Omental fat pad (tissue), 4 donors: ENCODE measurements around the gene SLC16A4. TPM values are rescaled to one million over a fixed set of nuclear protein-coding genes. Genes with fewer than 3 reads are reported as not detected.

Experiments used
- ATAC-seq: fragments of 150-250 bp; one replicate; pipeline ENCODE4 v1.9.1; 2016; ENCODE audit warnings: mild to moderate bottlenecking, moderate library complexity; ENCODE audit not compliant: low FRiP score
- DNase-seq: peaks from one replicate; pipeline ENCODE4 v3.0.0-alpha.2; 2019; ENCODE audit warnings: low spot score
- CTCF ChIP-seq, 3 donors: fragments of 450-650 bp; IDR thresholded peaks; one replicate each; pipeline ENCODE4 v1.5.1; 2016 to 2017; ENCODE audit warnings: antibody characterized with exemption in 3 of 3, mild to moderate bottlenecking in 3 of 3, moderate library complexity in 2 of 3
- total RNA-seq, 4 donors: library from RNA; depleted of rRNA; stranded (reverse); fragments of >200 nt; gene quantifications; one replicate each; pipeline ENCODE4 v1.1.0, GENCODE V29; 2016

Gene SLC16A4
- total RNA-seq, 4 donors from 2014 or later, result 9.1 to 19.8 (median 9.7) TPM

- DNase-seq (no peak), ATAC-seq (peak; percentile 44)
- TF ChIP-seq CTCF (IDR thresholded peaks at IDR 0.05), result no peak
Observed at GRCh38 chr1:110383251-110383990, 7.4 kb downstream of the SLC16A4 start.

GRCh38 chr1:110380672-110381283 lies 10.0 kb downstream of the SLC16A4 start:
- DNase-seq, result no peak
- ATAC-seq, result no peak
- no peak for TF ChIP-seq CTCF (IDR thresholded peaks at IDR 0.05)

GRCh38 chr1:110375490-110375889 lies 15.3 kb downstream of the SLC16A4 start:
- no peak for ATAC-seq
- DNase-seq, result no peak
- TF ChIP-seq CTCF (IDR thresholded peaks at IDR 0.05), result no peak

- no peak for ATAC-seq
Observed at GRCh38 chr1:110370827-110371226, 20.0 kb downstream of the SLC16A4 start.

GRCh38 chr1:110364221-110364620 lies 26.6 kb downstream of the SLC16A4 start:
- ATAC-seq, result no peak

More at GRCh38 chr1:110370827-110371226, 20.0 kb downstream of the SLC16A4 start:
- TF ChIP-seq CTCF (IDR thresholded peaks at IDR 0.05), result no peak
- no peak for DNase-seq

GRCh38 chr1:110361856-110362255 lies 29.0 kb downstream of the SLC16A4 start:
- DNase-seq, result no peak
- TF ChIP-seq CTCF (IDR thresholded peaks at IDR 0.05), result no peak
- no peak for ATAC-seq

More at GRCh38 chr1:110364221-110364620, 26.6 kb downstream of the SLC16A4 start:
- no peak for DNase-seq
- TF ChIP-seq CTCF (IDR thresholded peaks at IDR 0.05), result no peak

GRCh38 chr1:110360431-110360830 lies 30.4 kb downstream of the SLC16A4 start:
- TF ChIP-seq CTCF (IDR thresholded peaks at IDR 0.05), result no peak
- ATAC-seq (no peak), DNase-seq (no peak)
